IMR-90 (cell line): ENCODE results near the gene ERLIN1. TPM values are rescaled to one million over a fixed set of nuclear protein-coding genes. Genes with fewer than 3 reads are reported as not detected.

Experiments
- ATAC-seq: fragments of 200-7000 bp; cut with Tn5 transposase; 2 replicates; pipeline ENCODE4 v1.9.1; 2020; ENCODE audit warnings: low read depth, mild to moderate bottlenecking, moderate library complexity
- BruUV-seq: library from RNA; stranded (reverse); fragments of 400-500 nt; replicated peaks from 2 replicates; lab custom pipeline; 2021; lab: Mats Ljungman, UMichigan
- CTCF ChIA-PET: fragments of 300-600 bp; formaldehyde crosslinking; extraction: SDS; loops from one replicate; lab custom pipeline; 2021; ENCODE audit warnings: antibody characterized with exemption; lab: Yijun Ruan, JAX
- POLR2A ChIA-PET: fragments of 300-600 bp; sonication (Branson Sonifier 250); formaldehyde crosslinking; loops from one replicate; lab custom pipeline; 2022; ENCODE audit warnings: antibody characterized with exemption; ENCODE audit not compliant: unreplicated experiment; lab: Charles Lee
- DNase-seq: peaks from one replicate; pipeline ENCODE4 v3.0.0; 2013
- H2AFZ ChIP-seq: replicated peaks from 2 replicates; pipeline ENCODE3; 2013; ENCODE audit warnings: low read length, mild to moderate bottlenecking; ENCODE audit not compliant: poor library complexity
- H2AK5ac ChIP-seq: 2 replicates; pipeline ENCODE4 v1.6.1; 2013; ENCODE audit warnings: low read depth, low read length, inconsistent platforms
- H2AK9ac ChIP-seq: replicated peaks from 2 replicates; pipeline ENCODE3; 2013; ENCODE audit warnings: mild to moderate bottlenecking, low read depth, low read length, moderate library complexity; ENCODE audit not compliant: poor library complexity
- H2BK120ac ChIP-seq: 2 replicates; pipeline ENCODE4 v1.6.1; 2013; ENCODE audit warnings: low read depth, low read length, inconsistent platforms
- H2BK15ac ChIP-seq: 3 replicates; pipeline ENCODE4 v1.6.1; 2013; ENCODE audit warnings: low read depth, low read length, inconsistent platforms
- H2BK20ac ChIP-seq: 2 replicates; pipeline ENCODE4 v1.6.1; 2013; ENCODE audit warnings: low read depth, mild to moderate bottlenecking, inconsistent platforms, low read length, moderate library complexity
- H2BK5ac ChIP-seq: 2 replicates; pipeline ENCODE4 v1.6.1; 2013; ENCODE audit warnings: mild to moderate bottlenecking, low read depth, low read length, inconsistent platforms; ENCODE audit not compliant: poor library complexity, severe bottlenecking
- H3K14ac ChIP-seq: replicated peaks from 2 replicates; pipeline ENCODE4 v1.6.1; 2013; ENCODE audit warnings: low read depth, low read length, inconsistent platforms
- H3K18ac ChIP-seq: 2 replicates; pipeline ENCODE4 v1.6.1; 2013; ENCODE audit warnings: low read depth, low read length, control low read depth
- H3K23ac ChIP-seq: 2 replicates; pipeline ENCODE4 v1.6.1; 2013; ENCODE audit warnings: low read depth, low read length, inconsistent platforms
- H3K27ac ChIP-seq: 2 replicates; pipeline ENCODE4 v1.5.1; 2013; ENCODE audit warnings: mild to moderate bottlenecking, control low read depth, low read length; ENCODE audit not compliant: insufficient read depth
- H3K27me3 ChIP-seq: 2 replicates; pipeline ENCODE4 v1.6.1; 2013; ENCODE audit warnings: low read length; ENCODE audit not compliant: control insufficient read depth, insufficient read depth
- H3K36me3 ChIP-seq: 2 replicates; pipeline ENCODE4 v1.6.1; 2013; ENCODE audit warnings: low read length, mixed read lengths; ENCODE audit not compliant: control insufficient read depth, insufficient read depth
- H3K4ac ChIP-seq: 2 replicates; pipeline ENCODE4 v1.6.1; 2013; ENCODE audit warnings: low read depth, low read length, inconsistent platforms
- H3K4me1 ChIP-seq: 2 replicates; pipeline ENCODE4 v1.6.1; 2013; ENCODE audit warnings: low read length, mixed read lengths; ENCODE audit not compliant: control insufficient read depth, insufficient read depth
- H3K4me2 ChIP-seq: 2 replicates; pipeline ENCODE4 v1.6.1; 2013; ENCODE audit warnings: low read depth, mild to moderate bottlenecking, control low read depth, low read length, moderate library complexity
- H3K4me3 ChIP-seq: 2 replicates; pipeline ENCODE4 v1.5.1; 2013; ENCODE audit warnings: low read depth, mild to moderate bottlenecking, control low read depth, low read length, moderate library complexity; ENCODE audit not compliant: insufficient read depth
- H3K56ac ChIP-seq: 2 replicates; pipeline ENCODE4 v1.6.1; 2013; ENCODE audit warnings: low read length, inconsistent platforms; ENCODE audit not compliant: insufficient read depth; ENCODE audit errors: extremely low read depth
- H3K79me1 ChIP-seq, 2 experiments: 2 replicates each; pipeline ENCODE4 v1.6.1; 2013; ENCODE audit warnings: low read length in 2 of 2, inconsistent platforms in 1 of 2, low read depth in 1 of 2
- H3K9ac ChIP-seq: 2 replicates; pipeline ENCODE4 v1.6.1; 2013; ENCODE audit warnings: low read depth, low read length, control low read depth
- H3K9me1 ChIP-seq: 2 replicates; pipeline ENCODE4 v1.6.1; 2013; ENCODE audit warnings: low read length, inconsistent platforms; ENCODE audit not compliant: insufficient read depth
- H3K9me3 ChIP-seq: 2 replicates; pipeline ENCODE4 v1.6.1; 2013; ENCODE audit warnings: low read length; ENCODE audit not compliant: control insufficient read depth, insufficient read depth
- H4K20me1 ChIP-seq: 2 replicates; pipeline ENCODE4 v1.6.1; 2013; ENCODE audit warnings: low read length, inconsistent platforms; ENCODE audit not compliant: insufficient read depth
- H4K5ac ChIP-seq: 2 replicates; pipeline ENCODE4 v1.6.1; 2013; ENCODE audit warnings: mild to moderate bottlenecking, low read depth, low read length, control low read depth
- H4K8ac ChIP-seq, 2 experiments: 2 replicates each; pipeline ENCODE4 v1.6.1; 2013; ENCODE audit warnings: low read depth in 2 of 2, low read length in 2 of 2, control low read depth in 1 of 2, inconsistent platforms in 1 of 2
- H4K91ac ChIP-seq: 2 replicates; pipeline ENCODE4 v1.6.1; 2013; ENCODE audit warnings: low read depth, low read length, inconsistent platforms; ENCODE audit not compliant: insufficient read depth
- BHLHE40 ChIP-seq: fragments of 150-350 bp; IDR thresholded peaks from 2 replicates; pipeline ENCODE4 v1.6.1; 2016; ENCODE audit warnings: mild to moderate bottlenecking, low read depth, low read length
- CEBPB ChIP-seq: IDR thresholded peaks from 2 replicates; pipeline ENCODE4 v1.6.1; 2012; ENCODE audit warnings: low read depth, low read length, improper control_type of control experiment
- CHD1 ChIP-seq: IDR thresholded peaks from 2 replicates; pipeline ENCODE4 v1.6.1; 2012; ENCODE audit warnings: low read depth, low read length, improper control_type of control experiment
- FOS ChIP-seq: fragments of 150-350 bp; IDR thresholded peaks from 2 replicates; pipeline ENCODE4 v1.6.1; 2016; ENCODE audit warnings: low read depth, low read length
- MAFK ChIP-seq: IDR thresholded peaks from 2 replicates; pipeline ENCODE4 v1.6.1; 2012; ENCODE audit warnings: low read depth, low read length, improper control_type of control experiment
- MAZ ChIP-seq: IDR thresholded peaks from 2 replicates; pipeline ENCODE4 v1.6.1; 2012; ENCODE audit warnings: low read depth, mild to moderate bottlenecking, low read length, improper control_type of control experiment, moderate library complexity, borderline replicate concordance
- MXI1 ChIP-seq: IDR thresholded peaks from 2 replicates; pipeline ENCODE4 v1.6.1; 2012; ENCODE audit warnings: low read depth, mild to moderate bottlenecking, low read length, moderate library complexity, borderline replicate concordance
- NFE2L2 ChIP-seq: fragments of 150-350 bp; IDR thresholded peaks from 2 replicates; pipeline ENCODE4 v1.6.1; 2016; ENCODE audit warnings: low read depth, mild to moderate bottlenecking, low read length
- POLR2A ChIP-seq: IDR thresholded peaks from 2 replicates; pipeline ENCODE4 v1.6.1; 2012; ENCODE audit warnings: mild to moderate bottlenecking, low read depth, low read length
- RAD21 ChIP-seq: IDR thresholded peaks from 2 replicates; pipeline ENCODE4 v1.6.1; 2012; ENCODE audit warnings: low read length, improper control_type of control experiment
- RCOR1 ChIP-seq: IDR thresholded peaks from 2 replicates; pipeline ENCODE4 v1.6.1; 2012; ENCODE audit warnings: mild to moderate bottlenecking, low read length, improper control_type of control experiment; ENCODE audit not compliant: insufficient replicate concordance
- RFX5 ChIP-seq: IDR thresholded peaks from 2 replicates; pipeline ENCODE4 v1.8.0; 2012; ENCODE audit warnings: low read depth, mild to moderate bottlenecking, low read length, moderate library complexity
- SMC3 ChIP-seq: fragments of 150-350 bp; IDR thresholded peaks from 2 replicates; pipeline ENCODE4 v1.6.1; 2016; ENCODE audit warnings: low read depth, mild to moderate bottlenecking, antibody characterized with exemption, low read length, moderate library complexity
- WGBS, 2 experiments: methylation state at CpG; one replicate each; pipeline versions ENCODE4 v1.1.5 to v1.1.7; 2013; ENCODE audit warnings: missing lambda C conversion rate in 2 of 2; ENCODE audit not compliant: insufficient read length in 1 of 2; ENCODE audit errors: extremely low coverage in 2 of 2; 5-methylcytosine and 5-hydroxymethylcytosine counted together
- dilution Hi-C: fragments of 300-500 bp; cut with HindIII; formaldehyde crosslinking; loops from one replicate; pipeline ENCODE4 v1.14.3; 2018; ENCODE audit warnings: low sequenced_read_pairs; ENCODE audit not compliant: unreplicated experiment
- in situ Hi-C: fragments of 300-500 bp; cut with MboI; formaldehyde crosslinking; loops from 3 replicates; pipeline ENCODE4 v1.14.3; 2019; ENCODE audit warnings: low sequenced_read_pairs, inconsistent platforms, mixed read lengths
- intact Hi-C: fragments of 100-400 bp; cut with micrococcal nuclease; formaldehyde crosslinking; loops from 2 replicates; pipeline ENCODE4 v1.10.0; 2022
- polyA plus RNA-seq, 3 experiments: library from polyadenylated mRNA; depleted of rRNA; stranded (reverse); fragments of >200 nt; gene quantifications; 2 replicates each; pipeline ENCODE4 v1.2.3, GENCODE V29; 2012; ENCODE audit warnings: low replicate concordance in 1 of 3
- total RNA-seq: library from RNA; depleted of rRNA; stranded (reverse); fragments of >200 nt; gene quantifications from 2 replicates; pipeline ENCODE4 v1.2.3, GENCODE V29; 2012
- TF ChIP-seq, protein P1 (sequence below): fragments of 150-350 bp; IDR thresholded peaks from 2 replicates; pipeline ENCODE4 v1.6.1; 2016; ENCODE audit warnings: low read depth, mild to moderate bottlenecking, low read length, moderate library complexity, borderline replicate concordance
- TF ChIP-seq, protein P2 (sequence below): conservative IDR thresholded peaks from 2 replicates; pipeline ENCODE4 v1.5.1; 2012; ENCODE audit warnings: mild to moderate bottlenecking, low read depth, low read length, improper control_type of control experiment
- TF ChIP-seq, protein P3 (sequence below): fragments of 150-350 bp; IDR thresholded peaks from 2 replicates; pipeline ENCODE4 v1.6.1; 2017; ENCODE audit warnings: mild to moderate bottlenecking, antibody characterized with exemption, low read length, low read depth

ERLIN1 gene
- total and polyA plus RNA-seq, 2 of the 4 experiments (the other 2 are of a cell fraction), result 31.5 to 33.9 TPM

DNA sequence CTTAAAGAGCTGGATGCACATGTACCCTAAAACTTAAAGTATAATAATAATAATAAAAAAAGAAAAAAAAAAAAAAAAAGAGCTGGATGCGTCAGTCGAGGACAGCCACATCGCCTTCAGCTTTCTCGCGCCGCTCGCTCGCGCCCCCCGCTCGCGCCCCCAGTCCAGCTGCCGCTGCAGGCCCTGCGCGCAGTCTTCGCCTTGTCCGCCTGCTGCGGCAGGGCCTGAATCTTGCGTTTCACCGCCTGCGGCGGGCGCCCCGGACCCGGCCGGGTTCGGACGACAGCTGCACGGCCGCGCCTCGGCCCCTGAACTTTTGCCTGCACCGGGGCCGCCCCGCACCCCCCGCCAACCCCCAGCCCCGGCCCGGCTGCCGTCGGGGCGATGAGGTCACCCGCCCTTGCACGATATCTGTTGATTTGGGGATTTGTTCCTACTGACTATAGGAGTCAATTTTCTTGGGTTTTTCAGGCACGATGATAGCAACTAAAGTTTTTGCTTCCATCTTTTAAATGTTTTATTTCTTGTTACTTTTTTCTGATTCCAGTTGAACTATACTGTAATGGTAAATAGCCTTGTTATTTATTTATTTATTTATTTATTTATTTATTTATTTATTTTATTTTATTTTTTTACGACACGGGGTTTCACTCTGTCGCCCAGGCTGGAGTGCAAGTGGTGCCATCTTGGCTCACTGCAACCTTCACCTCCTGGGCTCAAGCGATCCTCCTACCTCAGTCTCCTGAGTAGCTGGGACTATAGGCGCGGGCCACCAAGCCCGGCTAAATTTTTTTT, 70.7 kb downstream of the ERLIN1 start:
- Histone ChIP-seq H3K56ac (no peak overlapping the region), H2AFZ (no peak overlapping the region), H2BK15ac (no peak overlapping the region), H4K20me1 (no peaks in the 10 kb centered on the region), H3K18ac (no peak overlapping the region), H3K9me3 (no peaks in the 10 kb centered on the region), H3K79me1 (no peaks in the 10 kb centered on the region), H3K27ac (no peak overlapping the region), H4K5ac (no peak overlapping the region), H2AK5ac (no peak overlapping the region), H3K36me3 (no peaks in the 10 kb centered on the region), H2BK20ac (no peak overlapping the region), H3K27me3 (peaks cover 28% of the 10 kb centered on the region), H3K4me2 (no peak overlapping the region), H4K8ac (no peak overlapping the region), H3K14ac (no peak overlapping the region), H3K9ac (no peak overlapping the region), H2AK9ac (no peak overlapping the region), H3K4me3 (no peak overlapping the region), H3K4me1 (no peaks in the 10 kb centered on the region), H4K91ac (no peak overlapping the region), H3K9me1 (no peaks in the 10 kb centered on the region), H3K4ac (no peak overlapping the region), H2BK5ac (no peak overlapping the region), H2BK120ac (no peak overlapping the region), H3K23ac (no peak overlapping the region)
- ATAC-seq (peak; percentile 42), DNase-seq (no peak)
- BruUV-seq, result no TSS peak
- dilution Hi-C loops, result no loop called here
- POLR2A ChIA-PET, result no interaction called here
- 6% methylated on average over 10 of the region's 51 CpGs; no CpG with 5 or more reads in 1 of the 2 experiments for WGBS, 2 experiments
- intact Hi-C loops, result no loop called here
- CTCF ChIA-PET, result no interaction called here
- in situ Hi-C loops, result no loop called here
- no peak for TF ChIP-seq MAZ
- no peak for TF ChIP-seq BHLHE40
- no peak for TF ChIP-seq NFE2L2
- TF ChIP-seq CHD1, result no peak
- TF ChIP-seq RFX5, result no peak
- no peak for TF ChIP-seq SMC3
- TF ChIP-seq MAFK, result no peak
- TF ChIP-seq, protein P1, sequence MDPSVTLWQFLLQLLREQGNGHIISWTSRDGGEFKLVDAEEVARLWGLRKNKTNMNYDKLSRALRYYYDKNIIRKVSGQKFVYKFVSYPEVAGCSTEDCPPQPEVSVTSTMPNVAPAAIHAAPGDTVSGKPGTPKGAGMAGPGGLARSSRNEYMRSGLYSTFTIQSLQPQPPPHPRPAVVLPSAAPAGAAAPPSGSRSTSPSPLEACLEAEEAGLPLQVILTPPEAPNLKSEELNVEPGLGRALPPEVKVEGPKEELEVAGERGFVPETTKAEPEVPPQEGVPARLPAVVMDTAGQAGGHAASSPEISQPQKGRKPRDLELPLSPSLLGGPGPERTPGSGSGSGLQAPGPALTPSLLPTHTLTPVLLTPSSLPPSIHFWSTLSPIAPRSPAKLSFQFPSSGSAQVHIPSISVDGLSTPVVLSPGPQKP, result no peak
- TF ChIP-seq, protein P2, sequence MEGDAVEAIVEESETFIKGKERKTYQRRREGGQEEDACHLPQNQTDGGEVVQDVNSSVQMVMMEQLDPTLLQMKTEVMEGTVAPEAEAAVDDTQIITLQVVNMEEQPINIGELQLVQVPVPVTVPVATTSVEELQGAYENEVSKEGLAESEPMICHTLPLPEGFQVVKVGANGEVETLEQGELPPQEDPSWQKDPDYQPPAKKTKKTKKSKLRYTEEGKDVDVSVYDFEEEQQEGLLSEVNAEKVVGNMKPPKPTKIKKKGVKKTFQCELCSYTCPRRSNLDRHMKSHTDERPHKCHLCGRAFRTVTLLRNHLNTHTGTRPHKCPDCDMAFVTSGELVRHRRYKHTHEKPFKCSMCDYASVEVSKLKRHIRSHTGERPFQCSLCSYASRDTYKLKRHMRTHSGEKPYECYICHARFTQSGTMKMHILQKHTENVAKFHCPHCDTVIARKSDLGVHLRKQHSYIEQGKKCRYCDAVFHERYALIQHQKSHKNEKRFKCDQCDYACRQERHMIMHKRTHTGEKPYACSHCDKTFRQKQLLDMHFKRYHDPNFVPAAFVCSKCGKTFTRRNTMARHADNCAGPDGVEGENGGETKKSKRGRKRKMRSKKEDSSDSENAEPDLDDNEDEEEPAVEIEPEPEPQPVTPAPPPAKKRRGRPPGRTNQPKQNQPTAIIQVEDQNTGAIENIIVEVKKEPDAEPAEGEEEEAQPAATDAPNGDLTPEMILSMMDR, result no peak
- TF ChIP-seq, protein P3, sequence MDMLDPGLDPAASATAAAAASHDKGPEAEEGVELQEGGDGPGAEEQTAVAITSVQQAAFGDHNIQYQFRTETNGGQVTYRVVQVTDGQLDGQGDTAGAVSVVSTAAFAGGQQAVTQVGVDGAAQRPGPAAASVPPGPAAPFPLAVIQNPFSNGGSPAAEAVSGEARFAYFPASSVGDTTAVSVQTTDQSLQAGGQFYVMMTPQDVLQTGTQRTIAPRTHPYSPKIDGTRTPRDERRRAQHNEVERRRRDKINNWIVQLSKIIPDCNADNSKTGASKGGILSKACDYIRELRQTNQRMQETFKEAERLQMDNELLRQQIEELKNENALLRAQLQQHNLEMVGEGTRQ, result no peak
- TF ChIP-seq MXI1, result no peak
- no peak for TF ChIP-seq FOS
- TF ChIP-seq POLR2A, result no peak
- no peak for TF ChIP-seq RAD21
- no peak for TF ChIP-seq RCOR1
- TF ChIP-seq CEBPB, result no peak
